H9 (cell line): ENCODE data around the gene TMEM164. TPM values are rescaled to one million over a fixed set of nuclear protein-coding genes. Genes with fewer than 3 reads are reported as not detected.

Experiments used
- DNase-seq: peaks from one replicate; pipeline ENCODE4 v3.0.0-alpha.2; 2017
- H2AFZ ChIP-seq: one replicate; pipeline ENCODE4 v1.6.1; 2013; ENCODE audit warnings: mild to moderate bottlenecking, low read length, control low read depth, moderate library complexity
- H2AK5ac ChIP-seq: 2 replicates; pipeline ENCODE4 v1.6.1; 2013; ENCODE audit warnings: low read length, control low read depth, mixed read lengths; ENCODE audit not compliant: insufficient read length
- H2BK120ac ChIP-seq: one replicate; pipeline ENCODE4 v1.6.1; 2013; ENCODE audit warnings: low read depth, mild to moderate bottlenecking, low read length, control low read depth, inconsistent platforms; ENCODE audit not compliant: poor library complexity, severe bottlenecking
- H2BK12ac ChIP-seq: 2 replicates; pipeline ENCODE4 v1.6.1; 2013; ENCODE audit warnings: low read length, control low read depth, mixed read lengths, low read depth; ENCODE audit not compliant: insufficient read length
- H2BK15ac ChIP-seq: 2 replicates; pipeline ENCODE4 v1.6.1; 2013; ENCODE audit warnings: low read depth, low read length, control low read depth
- H2BK20ac ChIP-seq: one replicate; pipeline ENCODE4 v1.6.1; 2013; ENCODE audit warnings: low read depth, mild to moderate bottlenecking, low read length, control low read depth, inconsistent platforms; ENCODE audit not compliant: poor library complexity, severe bottlenecking
- H2BK5ac ChIP-seq: 2 replicates; pipeline ENCODE4 v1.6.1; 2013; ENCODE audit warnings: low read length, control low read depth, mixed read lengths; ENCODE audit not compliant: insufficient read length
- H3K14ac ChIP-seq: 2 replicates; pipeline ENCODE4 v1.6.1; 2013; ENCODE audit warnings: low read length, control low read depth; ENCODE audit not compliant: insufficient read depth
- H3K18ac ChIP-seq: 2 replicates; pipeline ENCODE4 v1.6.1; 2013; ENCODE audit warnings: low read depth, mild to moderate bottlenecking, mixed read lengths, low read length, control low read depth; ENCODE audit not compliant: insufficient read length
- H3K23ac ChIP-seq: 2 replicates; pipeline ENCODE4 v1.6.1; 2013; ENCODE audit warnings: low read length, control low read depth, mixed read lengths, low read depth; ENCODE audit not compliant: insufficient read length
- H3K23me2 ChIP-seq: 2 replicates; pipeline ENCODE4 v1.6.1; 2013; ENCODE audit warnings: low read depth, mild to moderate bottlenecking, mixed read lengths, low read length, control low read depth; ENCODE audit not compliant: insufficient read length, poor library complexity, severe bottlenecking
- H3K27ac ChIP-seq: 2 replicates; pipeline ENCODE4 v1.5.1; 2013; ENCODE audit warnings: low read length, control low read depth, mixed read lengths, low read depth; ENCODE audit not compliant: insufficient read length
- H3K27me3 ChIP-seq: 2 replicates; pipeline ENCODE4 v1.6.1; 2013; ENCODE audit warnings: low read length, control low read depth, inconsistent platforms; ENCODE audit not compliant: insufficient read depth
- H3K4ac ChIP-seq: 2 replicates; pipeline ENCODE4 v1.6.1; 2013; ENCODE audit warnings: low read depth, mild to moderate bottlenecking, control low read depth, inconsistent platforms, low read length, moderate library complexity
- H3K4me1 ChIP-seq: 2 replicates; pipeline ENCODE4 v1.6.1; 2013; ENCODE audit warnings: low read length, control low read depth, inconsistent platforms; ENCODE audit not compliant: insufficient read depth
- H3K4me2 ChIP-seq: 2 replicates; pipeline ENCODE4 v1.6.1; 2013; ENCODE audit warnings: low read length, control low read depth, mixed read lengths; ENCODE audit not compliant: insufficient read length, insufficient read depth
- H3K56ac ChIP-seq: 2 replicates; pipeline ENCODE4 v1.6.1; 2013; ENCODE audit warnings: low read depth, mild to moderate bottlenecking, mixed read lengths, low read length, control low read depth; ENCODE audit not compliant: insufficient read length
- H3K79me1 ChIP-seq: 2 replicates; pipeline ENCODE4 v1.6.1; 2013; ENCODE audit warnings: low read depth, mild to moderate bottlenecking, moderate library complexity, low read length, control low read depth, inconsistent platforms; ENCODE audit not compliant: insufficient read depth, poor library complexity, severe bottlenecking
- H3K79me2 ChIP-seq: 2 replicates; pipeline ENCODE4 v1.6.1; 2013; ENCODE audit warnings: low read length, control low read depth, inconsistent platforms; ENCODE audit not compliant: insufficient read depth
- H3K9ac ChIP-seq: 2 replicates; pipeline ENCODE4 v1.6.1; 2013; ENCODE audit warnings: low read length, control low read depth, mixed read lengths; ENCODE audit not compliant: insufficient read length; ENCODE audit errors: extremely low read depth
- H3K9me3 ChIP-seq: one replicate; pipeline ENCODE4 v1.6.1; 2013; ENCODE audit warnings: low read depth, low read length, inconsistent platforms; ENCODE audit not compliant: control insufficient read depth
- H3T11ph ChIP-seq: one replicate; pipeline ENCODE4 v1.6.1; 2013; ENCODE audit warnings: mild to moderate bottlenecking, low read length, control low read depth, inconsistent platforms
- H4K20me1 ChIP-seq: one replicate; pipeline ENCODE4 v1.6.1; 2013; ENCODE audit not compliant: control insufficient read depth, insufficient read length, insufficient read depth
- H4K5ac ChIP-seq: 2 replicates; pipeline ENCODE4 v1.6.1; 2013; ENCODE audit warnings: low read depth, mild to moderate bottlenecking, mixed read lengths, low read length, control low read depth; ENCODE audit not compliant: insufficient read length
- H4K8ac ChIP-seq: replicated peaks from 2 replicates; pipeline ENCODE4 v1.6.1; 2013; ENCODE audit warnings: low read length, control low read depth, mixed read lengths, low read depth; ENCODE audit not compliant: insufficient read length
- H4K91ac ChIP-seq: 2 replicates; pipeline ENCODE4 v1.6.1; 2013; ENCODE audit warnings: low read depth, mild to moderate bottlenecking, moderate library complexity, mixed read lengths, low read length, control low read depth; ENCODE audit not compliant: insufficient read length
- H3K27ac Mint-ChIP-seq, 3 experiments: 2 replicates in 2 of 3; 3 replicates in 1 of 3; pipeline ENCODE4 v1.8.0; 2020 to 2021; ENCODE audit warnings: mixed read lengths in 3 of 3, mild to moderate bottlenecking in 1 of 3, moderate library complexity in 1 of 3
- H3K27me3 Mint-ChIP-seq: 2 replicates; pipeline ENCODE4 v1.8.0; 2021; ENCODE audit warnings: low read depth, mild to moderate bottlenecking, moderate library complexity, mixed read lengths
- H3K36me3 Mint-ChIP-seq, 3 experiments: 2 replicates in 2 of 3; 3 replicates in 1 of 3; pipeline ENCODE4 v1.8.0; 2020 to 2021; ENCODE audit warnings: low read depth in 3 of 3, mixed read lengths in 3 of 3; ENCODE audit not compliant: insufficient read depth in 1 of 3
- H3K4me1 Mint-ChIP-seq, 2 experiments: 2 replicates each; pipeline ENCODE4 v1.8.0; 2020; ENCODE audit warnings: mixed read lengths in 2 of 2
- H3K4me3 Mint-ChIP-seq, 2 experiments: 2 replicates in 1 of 2; 3 replicates in 1 of 2; pipeline ENCODE4 v1.8.0; 2020 to 2021; ENCODE audit warnings: mild to moderate bottlenecking in 2 of 2, mixed read lengths in 2 of 2, moderate library complexity in 1 of 2
- H3K9me3 Mint-ChIP-seq, 2 experiments: 2 replicates in 1 of 2; 3 replicates in 1 of 2; pipeline ENCODE4 v1.8.0; 2020; ENCODE audit warnings: mild to moderate bottlenecking in 2 of 2, mixed read lengths in 2 of 2, moderate library complexity in 1 of 2
- WGBS: extraction: QIAGEN DNeasy Blood & Tissue Kit; methylation state at CpG from one replicate; pipeline ENCODE4 v1.1.7; 2013; ENCODE audit warnings: missing lambda C conversion rate, low lambda C conversion rate, mixed read lengths; ENCODE audit not compliant: insufficient read length; ENCODE audit errors: extremely low coverage; 5-methylcytosine and 5-hydroxymethylcytosine counted together
- total RNA-seq: library from RNA; stranded (reverse); gene quantifications from 2 replicates; pipeline ENCODE4 v1.2.1, GENCODE V29; 2021
- TF ChIP-seq, protein P1 (sequence below): fragments of 200-600 bp; sonication (generic); conservative IDR thresholded peaks from 3 replicates; pipeline ENCODE4 v1.8.0; 2021; ENCODE audit warnings: antibody characterized with exemption, mild to moderate bottlenecking

The TMEM164 gene
- total RNA-seq, 1 experiment from 2014 or later: 30.4 TPM

DNA sequence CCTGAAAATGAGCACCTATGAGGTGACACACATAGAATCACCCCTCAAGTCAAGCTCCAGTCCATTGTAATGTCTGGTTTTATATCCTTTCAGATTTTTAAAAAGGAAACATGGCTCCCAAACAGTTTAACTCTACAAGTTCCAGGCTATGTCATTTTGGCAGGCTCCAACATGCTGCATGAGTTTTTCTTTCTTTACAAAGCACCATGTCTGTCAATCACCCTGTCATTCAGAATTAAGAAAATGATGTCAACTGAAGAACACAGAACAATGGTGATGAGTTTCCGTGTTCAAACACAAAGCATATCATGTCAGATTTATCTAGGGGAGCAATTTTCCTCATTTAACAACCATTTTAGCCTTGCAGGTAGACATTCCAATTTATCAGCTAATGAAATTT lies 208.4 kb downstream of the TMEM164 start:
- Histone ChIP-seq H4K8ac (no peak overlapping the region), H2AK5ac (no peak overlapping the region), H3K9ac (no peak overlapping the region), H4K5ac (no peak overlapping the region), H3K4ac (no peak overlapping the region), H3K14ac (no peak overlapping the region), H3K4me2 (no peak overlapping the region), H4K91ac (no peak overlapping the region), H2BK120ac (no peak overlapping the region), H3K79me2 (no peaks in the 10 kb centered on the region), H3K9me3 (no peaks in the 10 kb centered on the region), H3K56ac (no peak overlapping the region), H3K23me2 (no peaks in the 10 kb centered on the region), H2AFZ (no peak overlapping the region), H3K4me1 (no peaks in the 10 kb centered on the region; the same call in 1 of the 2 replicates), H2BK12ac (no peak overlapping the region), H2BK5ac (no peak overlapping the region), H3K27ac (no peak overlapping the region), H2BK15ac (no peak overlapping the region), H3K23ac (no peak overlapping the region), H3K27me3 (no peaks in the 10 kb centered on the region), H2BK20ac (no peak overlapping the region), H3T11ph (no peak overlapping the region), H3K18ac (no peak overlapping the region), H4K20me1 (no peaks in the 10 kb centered on the region), H3K79me1 (no peaks in the 10 kb centered on the region)
- TF ChIP-seq, protein P1, sequence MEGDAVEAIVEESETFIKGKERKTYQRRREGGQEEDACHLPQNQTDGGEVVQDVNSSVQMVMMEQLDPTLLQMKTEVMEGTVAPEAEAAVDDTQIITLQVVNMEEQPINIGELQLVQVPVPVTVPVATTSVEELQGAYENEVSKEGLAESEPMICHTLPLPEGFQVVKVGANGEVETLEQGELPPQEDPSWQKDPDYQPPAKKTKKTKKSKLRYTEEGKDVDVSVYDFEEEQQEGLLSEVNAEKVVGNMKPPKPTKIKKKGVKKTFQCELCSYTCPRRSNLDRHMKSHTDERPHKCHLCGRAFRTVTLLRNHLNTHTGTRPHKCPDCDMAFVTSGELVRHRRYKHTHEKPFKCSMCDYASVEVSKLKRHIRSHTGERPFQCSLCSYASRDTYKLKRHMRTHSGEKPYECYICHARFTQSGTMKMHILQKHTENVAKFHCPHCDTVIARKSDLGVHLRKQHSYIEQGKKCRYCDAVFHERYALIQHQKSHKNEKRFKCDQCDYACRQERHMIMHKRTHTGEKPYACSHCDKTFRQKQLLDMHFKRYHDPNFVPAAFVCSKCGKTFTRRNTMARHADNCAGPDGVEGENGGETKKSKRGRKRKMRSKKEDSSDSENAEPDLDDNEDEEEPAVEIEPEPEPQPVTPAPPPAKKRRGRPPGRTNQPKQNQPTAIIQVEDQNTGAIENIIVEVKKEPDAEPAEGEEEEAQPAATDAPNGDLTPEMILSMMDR: no peak
- DNase-seq: no peak
- H3K4me3 Mint-ChIP-seq: no peak overlapping the region
- H3K9me3 Mint-ChIP-seq: no peaks in the 10 kb centered on the region
- no peaks in the 10 kb centered on the region for H3K27me3 Mint-ChIP-seq
- H3K36me3 Mint-ChIP-seq: no peaks in the 10 kb centered on the region
- peaks cover 8 to 13% of the 10 kb centered on the region in 2 experiments for H3K4me1 Mint-ChIP-seq
- H3K27ac Mint-ChIP-seq: no peak overlapping the region; a peak in 1 of 7 replicates
- no CpG with 5 or more reads among the region's 1 CpG for WGBS
